ENCODE measurements around the gene BBS10. TPM values are rescaled to one million over a fixed set of nuclear protein-coding genes. Genes with fewer than 3 reads are reported as not detected.

BBS10 gene
- total and polyA plus RNA-seq, 2 of the 4 experiments (the other 2 are of a cell fraction), result 4.9 to 10.0 TPM

GRCh38 chr12:76313299-76313698 is 34.9 kb downstream of the BBS10 start:
- Histone ChIP-seq H3K4me1 (ENCODE audit: control insufficient read depth, insufficient read depth, low read length) (peaks cover 6% of the 10 kb centered on the region; the same call in 1 of the 2 replicates), H3K18ac (ENCODE audit: low read depth, low read length) (no peak overlapping the region), H3K23ac (ENCODE audit: low read depth, low read length) (no peak overlapping the region), H3K4me2 (ENCODE audit: low read depth, low read length) (no peak overlapping the region), H2AFZ (replicated peaks; ENCODE audit: low read length, poor library complexity) (no peak overlapping the region), H2BK15ac (ENCODE audit: low read depth, low read length) (no peak overlapping the region; the same call in 2 of the 3 replicates), H2BK5ac (ENCODE audit: low read depth, low read length, poor library complexity, severe bottlenecking) (no peak overlapping the region), H4K5ac (ENCODE audit: low read depth, low read length) (no peak overlapping the region), H3K79me1 (ENCODE audit: low read depth in 1 of 2, low read length in 2 of 2) (no peaks in the 10 kb centered on the region), H3K4ac (ENCODE audit: low read depth, low read length) (no peak overlapping the region), H4K91ac (ENCODE audit: insufficient read depth, low read depth, low read length) (no peak overlapping the region), H3K4me3 (ENCODE audit: insufficient read depth, low read depth, low read length) (no peak overlapping the region), H3K56ac (ENCODE audit: extremely low read depth, insufficient read depth, low read length) (no peak overlapping the region), H3K9ac (ENCODE audit: low read depth, low read length) (no peak overlapping the region), H2BK20ac (ENCODE audit: low read depth, low read length) (no peak overlapping the region), H3K27ac (ENCODE audit: insufficient read depth, low read length) (no peak overlapping the region), H3K9me3 (ENCODE audit: control insufficient read depth, insufficient read depth, low read length) (no peaks in the 10 kb centered on the region), H3K27me3 (ENCODE audit: control insufficient read depth, insufficient read depth, low read length) (no peaks in the 10 kb centered on the region), H3K14ac (replicated peaks; ENCODE audit: low read depth, low read length) (no peak overlapping the region), H4K20me1 (ENCODE audit: insufficient read depth, low read length) (no peaks in the 10 kb centered on the region), H2AK5ac (ENCODE audit: low read depth, low read length) (peak overlapping the region; percentile 40; the same call in 1 of the 2 replicates), H2BK120ac (ENCODE audit: low read depth, low read length) (no peak overlapping the region), H2AK9ac (replicated peaks; ENCODE audit: low read depth, low read length, poor library complexity) (no peak overlapping the region), H3K9me1 (ENCODE audit: insufficient read depth, low read length) (peaks cover 2% of the 10 kb centered on the region; the same call in 1 of the 2 replicates), H3K36me3 (ENCODE audit: control insufficient read depth, insufficient read depth, low read length) (no peaks in the 10 kb centered on the region), H4K8ac (ENCODE audit: low read depth in 2 of 2, low read length in 2 of 2) (no peak overlapping the region)
- intact Hi-C loops (cut with micrococcal nuclease) (no loop called here), in situ Hi-C loops (cut with MboI; ENCODE audit: low sequenced_read_pairs) (no loop called here), dilution Hi-C loops (cut with HindIII; ENCODE audit: low sequenced_read_pairs, unreplicated experiment) (no loop called here)
- BruUV-seq (replicated peaks), result no TSS peak
- CTCF ChIA-PET, result no interaction called here
- POLR2A ChIA-PET (ENCODE audit: unreplicated experiment), result no interaction called here
- WGBS, 2 experiments (ENCODE audit: extremely low coverage in 2 of 2, insufficient read length in 1 of 2), result 75% methylated on average over 2 of the region's 9 CpGs; no CpG with 5 or more reads in 1 of the 2 experiments
- TF ChIP-seq RFX5 (IDR thresholded peaks at IDR 0.05; ENCODE audit: low read depth, low read length) (no peak), NFE2L2 (IDR thresholded peaks at IDR 0.05; ENCODE audit: low read depth, low read length) (no peak), SMC3 (IDR thresholded peaks at IDR 0.05; ENCODE audit: low read depth, low read length) (no peak), MAFK (IDR thresholded peaks at IDR 0.05; ENCODE audit: low read depth, low read length) (no peak), MXI1 (IDR thresholded peaks at IDR 0.05; ENCODE audit: borderline replicate concordance, low read depth, low read length) (no peak)
- no peak for DNase-seq
- no peak for ATAC-seq (ENCODE audit: low read depth)
